Neutrophil (primary cell): ENCODE data around the gene IMP3.

ENCODE experiments used
- H3K27ac ChIP-seq: fragments of 200-600 bp; sonication (generic); 2 replicates; pipeline ENCODE4 v1.5.1; 2016; ENCODE audit warnings: mild to moderate bottlenecking, moderate library complexity
- H3K27me3 ChIP-seq: fragments of 200-600 bp; sonication (generic); 2 replicates; pipeline ENCODE4 v1.6.0; 2016; ENCODE audit warnings: mild to moderate bottlenecking
- H3K36me3 ChIP-seq: fragments of 200-600 bp; sonication (generic); 2 replicates; pipeline ENCODE4 v1.5.1; 2017
- H3K4me1 ChIP-seq, 2 experiments: fragments of 200-600 bp in 1 of 2; sonication (generic) in 1 of 2; 1 replicate in 1 of 2; 2 replicates in 1 of 2; pipeline versions ENCODE4 v1.5.1 to v1.6.1; 2013 to 2016; ENCODE audit warnings: low read depth in 1 of 2, low read length in 1 of 2, mild to moderate bottlenecking in 1 of 2, moderate library complexity in 1 of 2; ENCODE audit not compliant: control insufficient read depth in 1 of 2, insufficient read depth in 1 of 2
- H3K4me3 ChIP-seq, 2 experiments: fragments of 200-600 bp in 1 of 2; sonication (generic) in 1 of 2; 1 replicate in 1 of 2; 2 replicates in 1 of 2; pipeline ENCODE4 v1.5.1; 2013 to 2016; ENCODE audit warnings: low read depth in 1 of 2, low read length in 1 of 2, mild to moderate bottlenecking in 1 of 2, moderate library complexity in 1 of 2
- H3K9me3 ChIP-seq: fragments of 200-600 bp; sonication (generic); 2 replicates; pipeline ENCODE4 v1.5.1; 2016
- CTCF ChIP-seq: fragments of 200-600 bp; sonication (generic); IDR thresholded peaks from 2 replicates; pipeline ENCODE4 v1.5.1; 2016; ENCODE audit warnings: antibody characterized with exemption

The IMP3 gene

GRCh38 chr15:75653347-75653913, 13.4 kb upstream of the IMP3 start:
- no peak overlapping the region for H3K4me3 ChIP-seq
- H3K9me3 ChIP-seq, result no peaks in the 10 kb centered on the region
- no peak for TF ChIP-seq CTCF
- H3K36me3 ChIP-seq, result no peaks in the 10 kb centered on the region
- H3K4me1 ChIP-seq, result no peaks in the 10 kb centered on the region
- H3K27me3 ChIP-seq, result peaks cover 18% of the 10 kb centered on the region
- no peak overlapping the region for H3K27ac ChIP-seq

DNA sequence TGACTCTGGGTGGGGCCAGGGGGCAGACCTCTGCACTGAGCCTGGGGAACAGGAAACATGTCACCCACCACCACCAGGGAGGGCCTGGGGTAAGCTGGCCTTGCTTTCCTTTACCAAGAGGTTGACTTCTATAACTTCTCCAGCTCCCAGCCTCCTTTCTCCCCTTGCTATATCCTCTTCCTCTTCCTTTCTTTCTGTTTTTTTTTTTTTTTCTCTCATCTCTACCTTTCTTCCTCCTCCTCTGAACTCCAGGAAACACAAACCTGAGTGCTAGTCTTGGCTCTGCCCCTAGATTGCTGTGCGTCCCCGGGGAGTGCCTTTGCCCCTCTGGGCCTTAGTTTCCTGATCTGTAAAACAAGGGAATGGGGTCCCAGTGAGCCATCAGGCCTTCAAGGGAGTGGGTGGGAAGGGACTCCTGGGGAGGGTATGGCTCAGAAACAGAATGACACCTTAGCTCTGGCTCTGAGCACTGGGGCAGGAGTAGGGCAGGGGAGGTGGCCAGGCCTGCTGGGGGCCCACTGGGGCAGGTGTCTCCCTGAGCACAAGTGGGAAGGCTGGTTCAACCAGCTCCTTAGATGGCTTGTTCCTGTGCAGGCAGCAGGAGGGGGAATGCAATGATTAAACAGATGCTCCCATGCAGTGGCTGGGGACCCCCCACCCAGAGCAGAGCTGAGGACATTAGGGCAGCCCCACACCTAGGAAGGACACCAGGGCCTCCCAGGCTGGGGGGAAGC, 12.0 kb upstream of the IMP3 start:
- Histone ChIP-seq H3K27ac (no peak overlapping the region), H3K4me1 (peaks cover 11 to 12% of the 10 kb centered on the region in 2 experiments), H3K4me3 (no peak overlapping the region), H3K36me3 (no peaks in the 10 kb centered on the region), H3K9me3 (no peaks in the 10 kb centered on the region), H3K27me3 (peaks cover 32% of the 10 kb centered on the region)
- TF ChIP-seq CTCF, result no peak

- no peak overlapping the region for H3K4me3 ChIP-seq
- no peak overlapping the region for H3K27ac ChIP-seq
- no peak for TF ChIP-seq CTCF
- H3K4me1 ChIP-seq, result peaks cover 16 to 17% of the 10 kb centered on the region in 2 experiments
- H3K9me3 ChIP-seq, result no peaks in the 10 kb centered on the region
- H3K36me3 ChIP-seq, result no peaks in the 10 kb centered on the region
- H3K27me3 ChIP-seq, result peaks cover 40% of the 10 kb centered on the region
Measured at GRCh38 chr15:75650908-75651809, 11.1 kb upstream of the IMP3 start.

- Histone ChIP-seq H3K36me3 (no peaks in the 10 kb centered on the region), H3K27ac (no peak overlapping the region), H3K9me3 (no peaks in the 10 kb centered on the region), H3K4me3 (no peak overlapping the region), H3K27me3 (peaks cover 53% of the 10 kb centered on the region), H3K4me1 (peaks cover 16 to 17% of the 10 kb centered on the region in 2 experiments)
- TF ChIP-seq CTCF, result no peak
Measured at GRCh38 chr15:75649848-75650247, 9.8 kb upstream of the IMP3 start.

- H3K4me3 ChIP-seq, result no peak overlapping the region
- no peaks in the 10 kb centered on the region for H3K36me3 ChIP-seq
- peaks cover 16 to 17% of the 10 kb centered on the region in 2 experiments for H3K4me1 ChIP-seq
- no peaks in the 10 kb centered on the region for H3K9me3 ChIP-seq
- peaks cover 57% of the 10 kb centered on the region for H3K27me3 ChIP-seq
- no peak overlapping the region for H3K27ac ChIP-seq
- no peak for TF ChIP-seq CTCF
Measured at GRCh38 chr15:75649045-75649761, 9.2 kb upstream of the IMP3 start.
